HG02938 (cell line): Measurements from ENCODE around the gene TFF1.
A peak's percentile ranks its signal among the peaks of the same experiment; 100 is the strongest.

Experiments
- ATAC-seq: cut with Tn5 transposase; IDR thresholded peaks from one replicate; pipeline ENCODE4 v1.9.1; 2021; ENCODE audit warnings: mild to moderate bottlenecking, moderate library complexity; ENCODE audit not compliant: unreplicated experiment

The TFF1 gene

GRCh38 chr21:42400525-42400924 is 34.2 kb upstream of the TFF1 start:
- peak; percentile 51 for ATAC-seq

DNA sequence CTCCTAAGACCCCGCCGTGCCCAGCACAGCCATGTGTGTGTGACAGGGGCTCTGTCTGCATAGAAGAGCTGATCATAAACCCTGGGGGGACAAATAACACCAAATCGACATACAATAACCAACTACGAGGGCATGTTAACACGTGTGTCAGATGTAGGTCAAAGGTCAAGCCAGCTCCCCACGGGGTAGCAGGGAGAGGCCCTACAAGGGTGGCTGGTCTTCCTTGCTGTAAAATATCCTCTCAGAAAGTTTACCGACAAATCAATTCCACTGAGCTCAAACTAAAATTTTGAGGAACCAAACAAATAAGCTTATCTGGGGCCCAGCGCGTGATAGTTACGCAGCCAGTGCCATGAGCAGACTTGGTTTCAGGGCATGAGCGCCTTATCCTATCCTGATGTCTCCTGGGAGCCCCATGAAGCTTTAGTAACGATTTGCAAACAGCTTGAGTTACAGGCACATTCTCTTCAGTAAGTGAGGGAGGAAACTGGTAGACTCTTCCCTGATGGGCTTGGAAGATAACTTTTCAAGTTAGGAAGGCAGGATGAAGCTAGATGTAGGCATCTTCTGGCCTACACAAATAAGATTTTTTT is 32.2 kb upstream of the TFF1 start:
- no peak for ATAC-seq

GRCh38 chr21:42397746-42398394 is 31.5 kb upstream of the TFF1 start:
- no peak for ATAC-seq

- no peak for ATAC-seq
Observed at GRCh38 chr21:42396799-42397745, 30.7 kb upstream of the TFF1 start.

- ATAC-seq, result no peak
Observed at GRCh38 chr21:42395905-42396651, 29.7 kb upstream of the TFF1 start, which contains the start of gene TMPRSS3. TSS of gene TMPRSS3 (minus strand) at chr21:42396052. CDS start at chr21:42395417, 635 bp downstream.

GRCh38 chr21:42395302-42395701 is 29.0 kb upstream of the TFF1 start:
- ATAC-seq, result no peak

DNA sequence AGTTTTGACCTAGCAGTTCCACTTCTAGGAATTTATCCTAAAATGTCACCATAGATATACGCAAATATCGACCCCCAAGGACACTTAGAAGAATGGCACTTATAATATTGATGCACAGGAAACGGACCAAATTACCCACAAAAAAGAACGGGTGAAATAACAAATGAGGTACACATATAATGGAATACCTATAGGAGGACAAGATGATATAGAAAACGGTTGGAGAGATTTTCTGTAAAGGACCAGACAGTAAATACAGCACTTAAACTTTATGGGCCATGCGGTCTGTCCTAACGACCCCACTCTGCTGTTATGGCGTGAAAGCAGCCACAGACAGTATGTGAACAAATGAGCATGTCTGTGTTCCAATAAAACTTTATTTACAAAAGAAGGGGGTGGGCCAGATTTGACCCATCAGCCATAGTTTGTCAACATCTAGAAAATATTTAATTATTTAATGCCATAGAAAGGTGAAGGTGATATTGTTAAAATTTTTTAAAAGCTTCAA is 27.2 kb upstream of the TFF1 start:
- ATAC-seq, result no peak

GRCh38 chr21:42392731-42393442 is 26.6 kb upstream of the TFF1 start:
- ATAC-seq, result peak; percentile 67

GRCh38 chr21:42391297-42391696 is 25.0 kb upstream of the TFF1 start:
- ATAC-seq, result no peak

DNA sequence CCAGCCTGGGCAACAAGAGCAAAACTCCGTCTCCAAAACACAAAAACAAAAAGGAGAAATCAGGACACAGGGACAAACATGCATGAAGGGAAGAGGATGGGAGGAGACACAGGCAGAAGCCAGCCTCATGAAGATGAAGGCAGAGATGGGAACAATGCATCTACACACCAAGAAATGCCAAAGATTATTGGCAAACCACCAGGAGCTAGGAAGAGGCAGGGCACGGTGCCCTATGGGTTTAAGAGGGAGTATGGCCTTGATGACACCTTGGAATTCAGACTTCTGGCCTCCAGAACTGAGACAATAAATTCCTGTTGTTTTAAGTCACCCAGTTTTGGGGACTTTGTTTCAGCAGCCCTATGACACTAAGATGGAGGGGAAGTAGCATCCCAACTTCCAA is 24.4 kb upstream of the TFF1 start:
- ATAC-seq, result no peak

- no peak for ATAC-seq
Observed at GRCh38 chr21:42390193-42390592, 23.9 kb upstream of the TFF1 start.

- no peak for ATAC-seq
Observed at GRCh38 chr21:42389449-42389835, 23.1 kb upstream of the TFF1 start.

- ATAC-seq, result no peak
Observed at GRCh38 chr21:42388740-42389448, 22.6 kb upstream of the TFF1 start.

DNA sequence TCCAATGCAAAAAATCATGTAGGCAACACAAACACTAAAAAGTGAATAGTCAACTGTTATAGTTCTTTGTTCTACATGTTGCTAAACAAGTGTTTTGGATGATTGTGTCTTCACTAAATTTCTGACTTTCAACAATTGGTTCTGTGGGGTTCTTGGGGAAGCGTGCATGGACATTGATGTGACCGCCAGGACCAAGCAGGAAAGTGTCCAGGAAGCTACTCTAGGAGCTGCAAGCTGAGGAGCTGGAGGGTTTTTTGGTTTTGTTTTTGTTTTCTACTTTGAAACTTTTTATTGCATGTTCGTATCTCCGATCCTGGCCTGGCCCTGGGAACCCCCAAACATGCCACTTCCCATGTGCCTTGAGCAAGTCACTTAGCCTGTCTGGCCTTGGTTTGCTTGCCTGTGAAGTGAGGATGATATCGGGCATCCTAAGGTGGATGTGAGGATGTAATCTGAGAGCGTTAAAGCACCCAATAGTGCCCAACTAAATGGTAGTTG is 21.6 kb upstream of the TFF1 start:
- no peak for ATAC-seq

- ATAC-seq, result no peak
Observed at GRCh38 chr21:42387164-42387563, 20.8 kb upstream of the TFF1 start.

DNA sequence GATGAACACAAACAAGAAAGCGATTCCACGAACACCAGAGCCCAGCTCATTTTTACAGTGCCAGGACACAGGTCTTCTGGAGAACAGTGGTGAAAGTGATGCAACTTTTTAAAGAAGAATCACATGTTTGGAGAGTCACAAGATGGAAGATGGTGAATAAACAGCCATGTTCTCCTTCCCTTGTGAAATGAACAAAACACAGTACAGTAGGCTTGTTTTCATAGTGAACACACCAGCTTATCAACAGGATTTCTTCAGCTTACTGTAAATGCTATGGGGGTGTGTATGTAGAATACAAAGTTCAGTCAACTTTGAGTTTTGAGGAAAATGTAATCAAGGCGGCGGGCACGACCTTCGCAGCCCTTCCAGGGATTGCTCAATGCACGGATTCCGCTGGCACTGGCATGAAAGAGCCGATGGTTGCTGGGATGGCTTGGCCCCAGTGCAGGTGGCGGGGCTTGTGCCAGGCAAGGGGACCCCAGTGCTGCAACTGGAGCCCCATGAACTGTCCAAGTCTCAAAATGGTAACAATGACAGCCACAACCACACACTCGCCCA is 19.8 kb upstream of the TFF1 start:
- ATAC-seq, result no peak

DNA sequence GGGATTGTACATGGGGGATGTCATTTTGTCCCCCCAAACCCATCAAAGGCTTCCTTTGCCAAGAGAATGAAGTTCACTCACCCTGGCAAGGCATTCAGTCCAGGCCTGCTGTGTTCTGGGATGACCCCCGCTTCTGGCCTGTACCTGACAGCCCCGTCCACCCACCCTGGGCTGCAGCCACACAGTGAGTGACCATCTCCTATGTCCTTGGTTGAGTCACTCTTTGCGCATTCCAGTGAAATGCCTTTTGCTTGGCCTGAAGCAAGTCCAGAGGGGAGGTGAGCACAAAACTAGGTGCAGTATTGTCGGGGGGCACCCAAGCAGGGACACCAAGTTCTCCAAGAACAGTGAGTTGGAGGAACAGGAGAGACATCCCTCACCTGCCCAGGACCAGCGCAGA is 19.3 kb upstream of the TFF1 start:
- ATAC-seq, result no peak

DNA sequence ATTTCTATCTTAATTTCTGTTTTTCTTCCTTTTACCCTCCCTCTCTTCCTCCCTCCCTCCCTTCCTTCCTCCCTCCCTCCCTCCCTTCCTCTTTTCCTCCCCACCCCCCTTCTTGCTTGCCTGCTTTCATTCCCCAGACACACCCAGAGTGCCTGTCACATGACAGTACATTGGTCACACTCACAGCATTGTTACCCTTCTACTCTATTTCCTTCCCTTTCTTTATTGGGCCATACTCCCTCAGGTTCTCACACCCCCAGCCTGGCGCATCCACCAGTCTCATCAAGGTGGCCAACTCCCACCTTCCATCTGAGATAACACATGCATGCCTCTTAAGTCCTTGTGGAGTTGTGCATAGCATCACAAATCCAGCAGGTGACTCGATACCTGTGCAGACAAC is 18.7 kb upstream of the TFF1 start:
- no peak for ATAC-seq
